Ascending aorta (tissue), 2 donors: ENCODE data around the gene HPN. TPM values are rescaled to one million over a fixed set of nuclear protein-coding genes. Genes with fewer than 3 reads are reported as not detected.
A peak's percentile ranks its signal among the peaks of the same experiment; 100 is the strongest.

ENCODE experiments used
- DNase-seq, 2 donors: peaks; one replicate each; pipeline ENCODE4 v3.0.0-alpha.2; 2019; ENCODE audit warnings: low spot score in 2 of 2
- H3K27ac ChIP-seq, 2 donors: fragments of 200-600 bp; sonication (generic); one replicate each; pipeline ENCODE4 v1.5.1; 2016 to 2017; ENCODE audit warnings: mild to moderate bottlenecking in 1 of 2
- H3K27me3 ChIP-seq: fragments of 200-600 bp; sonication (generic); one replicate; pipeline ENCODE4 v1.5.1; 2017
- H3K36me3 ChIP-seq, 2 donors: fragments of 200-600 bp; sonication (generic); one replicate each; pipeline ENCODE4 v1.5.1; 2016
- H3K4me1 ChIP-seq, 2 donors: fragments of 200-600 bp; sonication (generic); one replicate each; pipeline ENCODE4 v1.5.1; 2016 to 2017; ENCODE audit warnings: mild to moderate bottlenecking in 1 of 2
- H3K4me3 ChIP-seq, 2 donors: fragments of 200-600 bp; sonication (generic); one replicate each; pipeline ENCODE4 v1.5.1; 2016 to 2017; ENCODE audit warnings: mild to moderate bottlenecking in 1 of 2
- H3K9me3 ChIP-seq, 2 donors: fragments of 200-600 bp; sonication (generic); one replicate each; pipeline ENCODE4 v1.5.1; 2016
- CTCF ChIP-seq, 3 experiments: fragments of 200-600 bp in 2 of 3; fragments of 450-650 bp in 1 of 3; sonication (generic) in 2 of 3; IDR thresholded peaks; one replicate each; pipeline ENCODE4 v1.5.1; 2016 to 2019; ENCODE audit warnings: antibody characterized with exemption in 3 of 3, mild to moderate bottlenecking in 1 of 3, moderate library complexity in 1 of 3
- intact Hi-C: fragments of 100-400 bp; cut with DNase I; formaldehyde crosslinking; loops from one replicate; pipeline ENCODE4 v1.15.1; 2023
- total RNA-seq: library from RNA; depleted of rRNA; stranded (reverse); fragments of >200 nt; gene quantifications from one replicate; pipeline ENCODE4 v1.1.0, GENCODE V29; 2016

HPN gene
- total RNA-seq, 1 donor from 2014 or later, result 0.85 TPM

- H3K4me3 ChIP-seq, result no peak overlapping the region
- peaks cover 3% of the 10 kb centered on the region for H3K27me3 ChIP-seq
- H3K9me3 ChIP-seq, result no peaks in the 10 kb centered on the region
- H3K27ac ChIP-seq, result no peak overlapping the region
- intact Hi-C loops, result loop anchor here (1.0 kb wide), 1 partner anchor 117 kb away; no protein-coding TSS in a partner anchor
- H3K36me3 ChIP-seq, result no peaks in the 10 kb centered on the region
- H3K4me1 ChIP-seq, result peaks cover 0 to 4% of the 10 kb centered on the region in 2 donors
- peak in 2 of 3 experiments; percentile 50 to 62 for TF ChIP-seq CTCF (IDR thresholded peaks at IDR 0.05)
- no peak for DNase-seq
Observed at GRCh38 chr19:35090506-35091214, 49.1 kb downstream of the HPN start.

GRCh38 chr19:35093430-35093829, 51.9 kb downstream of the HPN start:
- Histone ChIP-seq H3K27me3 (peaks cover 3% of the 10 kb centered on the region), H3K9me3 (no peaks in the 10 kb centered on the region)

GRCh38 chr19:35093941-35094647, 52.6 kb downstream of the HPN start:
- H3K9me3 ChIP-seq, result no peaks in the 10 kb centered on the region
- H3K27ac ChIP-seq, result no peak overlapping the region
- H3K4me3 ChIP-seq, result no peak overlapping the region
- no peak for DNase-seq
- TF ChIP-seq CTCF (IDR thresholded peaks at IDR 0.05), result no peak
- H3K4me1 ChIP-seq, result peaks cover 0 to 4% of the 10 kb centered on the region in 2 donors
- peaks cover 3% of the 10 kb centered on the region for H3K27me3 ChIP-seq
- no peaks in the 10 kb centered on the region for H3K36me3 ChIP-seq
- intact Hi-C loops, result no loop called here

More at GRCh38 chr19:35093430-35093829, 51.9 kb downstream of the HPN start:
- Histone ChIP-seq H3K36me3 (no peaks in the 10 kb centered on the region), H3K4me3 (no peak overlapping the region), H3K27ac (no peak overlapping the region), H3K4me1 (peaks cover 0 to 4% of the 10 kb centered on the region in 2 donors)
- intact Hi-C loops, result no loop called here
- DNase-seq, result no peak
- no peak for TF ChIP-seq CTCF (IDR thresholded peaks at IDR 0.05)

- no peak for TF ChIP-seq CTCF (IDR thresholded peaks at IDR 0.05)
- Histone ChIP-seq H3K9me3 (no peaks in the 10 kb centered on the region), H3K27ac (no peak overlapping the region), H3K4me3 (no peak overlapping the region), H3K27me3 (peaks cover 3% of the 10 kb centered on the region), H3K36me3 (no peaks in the 10 kb centered on the region), H3K4me1 (peaks cover 0 to 4% of the 10 kb centered on the region in 2 donors)
- DNase-seq, result no peak
- intact Hi-C loops, result no loop called here
Observed at GRCh38 chr19:35094656-35095055, 53.1 kb downstream of the HPN start.

- no peak for TF ChIP-seq CTCF (IDR thresholded peaks at IDR 0.05)
- intact Hi-C loops, result no loop called here
- Histone ChIP-seq H3K27me3 (peaks cover 3% of the 10 kb centered on the region), H3K4me3 (no peak overlapping the region), H3K4me1 (peaks cover 0 to 2% of the 10 kb centered on the region in 2 donors), H3K27ac (no peak overlapping the region), H3K9me3 (no peaks in the 10 kb centered on the region), H3K36me3 (no peaks in the 10 kb centered on the region)
- DNase-seq, result no peak
Observed at GRCh38 chr19:35095667-35096368, 54.3 kb downstream of the HPN start.
